DMS53 (cell line): ENCODE results near the gene TNFSF10.
"Not testable (repeated sequence)": the region's sequence is repeated elsewhere in the genome, so short reads cannot be mapped to it uniquely, and the experiment has no call there.

Experiments used
- DNase-seq: peaks from one replicate; lab custom pipeline; 2025; lab: John Stamatoyannopoulos, UW

TNFSF10 gene

GRCh38 chr3:172522871-172523818 lies at the start of gene TNFSF10:
Gene TNFSF10 (minus strand): TSS chr3:172523430. CDS start chr3:172523384, 46 bp downstream.
- peak; percentile 53 for DNase-seq

DNA sequence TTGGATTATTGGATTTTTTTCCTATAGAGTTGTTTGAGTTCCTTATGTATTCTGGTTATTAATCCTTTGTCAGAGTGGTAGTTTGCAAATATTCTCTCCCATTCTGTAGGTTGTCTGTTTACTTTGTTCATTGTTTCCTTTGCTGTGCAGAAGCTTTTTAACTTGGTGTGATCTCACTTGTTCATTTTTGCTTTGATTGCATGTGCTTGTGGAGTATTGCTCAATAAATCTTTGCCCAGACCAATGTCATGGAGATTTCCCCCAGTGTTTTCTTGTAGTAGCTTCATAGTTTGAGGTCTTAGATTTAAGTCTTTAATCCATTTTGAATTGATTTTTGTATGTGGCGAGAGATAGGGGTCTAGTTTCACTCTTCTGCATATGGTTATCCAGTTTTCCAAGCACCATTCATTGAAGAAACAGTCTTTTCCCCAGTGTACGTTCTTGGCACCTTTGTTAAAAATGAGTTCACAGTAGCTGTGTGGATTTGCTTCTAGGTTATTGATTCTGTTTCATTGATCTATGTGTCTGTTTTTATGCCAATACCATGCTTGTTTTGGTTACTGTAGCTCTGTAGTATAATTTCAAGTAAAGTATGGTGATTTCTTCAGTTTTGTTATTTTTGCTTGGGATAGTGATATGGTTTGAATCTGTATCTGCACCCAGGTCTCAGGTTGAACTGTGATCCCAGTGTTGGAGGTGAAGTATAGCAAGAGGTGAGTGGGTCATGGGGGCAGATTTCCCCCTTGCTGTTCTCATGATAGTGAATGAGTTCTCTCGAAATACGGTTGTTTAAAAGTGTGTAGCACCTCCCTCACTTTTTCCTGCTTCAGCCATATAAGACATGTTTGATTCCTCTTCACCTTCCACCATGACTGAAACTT lies 46.1 kb upstream of the TNFSF10 start:
- DNase-seq = no peak

- DNase-seq = no peak
Observed at GRCh38 chr3:172568701-172569100, 45.5 kb upstream of the TNFSF10 start.

GRCh38 chr3:172566785-172567184 lies 43.6 kb upstream of the TNFSF10 start:
- not testable (repeated sequence) for DNase-seq

GRCh38 chr3:172564499-172564898 lies 41.3 kb upstream of the TNFSF10 start:
- no peak for DNase-seq

GRCh38 chr3:172562871-172563865 lies 39.9 kb upstream of the TNFSF10 start:
- peak; percentile 2 for DNase-seq

- DNase-seq = peak; percentile 41
Observed at GRCh38 chr3:172561897-172562640, 38.8 kb upstream of the TNFSF10 start.

DNA sequence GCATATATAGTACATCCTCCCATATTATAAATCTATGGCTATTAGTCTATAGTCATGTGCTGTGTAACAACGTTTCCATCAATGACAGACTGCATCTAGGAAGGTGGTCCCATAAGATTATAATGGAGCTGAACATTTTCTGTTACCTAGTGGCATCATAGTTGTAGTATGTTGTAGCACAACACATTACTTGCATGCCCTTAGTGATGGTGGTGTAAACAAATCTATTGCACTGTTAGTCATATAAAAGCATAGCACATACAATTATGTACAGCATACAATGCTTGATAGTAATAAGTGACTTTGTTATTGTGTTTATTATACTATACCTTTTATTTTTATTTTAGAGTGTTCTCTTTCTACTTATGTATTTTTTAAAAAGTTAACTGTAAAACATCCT lies 37.4 kb upstream of the TNFSF10 start:
- DNase-seq = no peak

DNA sequence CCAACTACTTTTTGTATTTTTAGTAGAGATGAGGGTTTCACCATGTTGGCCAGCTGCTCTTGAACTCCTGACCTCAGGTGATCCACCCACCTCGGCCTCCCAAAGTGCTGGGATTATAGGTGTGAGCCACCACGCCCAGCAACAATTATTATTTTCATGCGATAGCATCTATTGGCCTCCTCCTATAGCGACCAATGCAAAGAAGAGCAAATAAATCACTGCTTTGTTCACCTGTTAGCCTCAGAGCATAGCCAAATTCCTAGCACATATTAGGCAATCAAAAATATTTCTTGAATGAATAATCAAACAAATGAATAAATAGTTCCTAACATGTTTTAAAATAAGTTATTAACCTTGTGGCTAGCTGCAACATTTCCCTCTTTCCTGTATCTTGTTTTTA lies 36.8 kb upstream of the TNFSF10 start:
- no peak for DNase-seq

- DNase-seq = no peak
Observed at GRCh38 chr3:172559020-172559419, 35.8 kb upstream of the TNFSF10 start.

DNA sequence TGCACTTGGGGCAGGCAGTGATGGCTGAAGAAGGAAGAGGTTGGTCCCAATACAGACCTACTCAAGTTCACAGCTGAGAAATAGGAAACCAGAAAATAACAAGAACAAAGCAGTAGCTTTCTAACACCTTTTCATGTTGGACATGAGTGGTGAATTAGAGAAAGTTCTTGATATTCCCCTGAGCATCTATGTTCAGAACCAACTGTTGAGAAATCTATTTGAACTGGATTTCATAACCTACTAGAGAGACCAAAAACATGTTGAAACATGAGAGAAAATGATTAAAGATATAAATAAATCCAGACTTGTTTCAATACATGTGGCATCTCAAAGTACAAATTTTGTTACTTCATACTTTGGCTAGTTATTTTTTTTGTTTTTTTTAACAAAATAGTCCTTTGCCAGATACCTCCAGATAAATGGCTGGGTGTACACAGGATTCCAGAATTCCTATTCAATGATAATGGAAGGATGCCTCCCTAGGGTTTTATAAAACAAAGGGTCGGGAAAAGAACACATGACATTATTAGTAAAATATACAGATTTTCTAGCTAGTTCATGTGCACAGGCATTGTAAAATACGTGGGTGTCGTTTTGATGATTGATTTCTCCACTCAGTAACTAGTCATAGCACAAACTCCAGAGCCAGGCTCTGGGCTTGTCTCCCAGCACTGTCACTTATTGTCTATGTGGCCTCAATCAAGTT lies 34.4 kb upstream of the TNFSF10 start:
- no peak for DNase-seq

DNA sequence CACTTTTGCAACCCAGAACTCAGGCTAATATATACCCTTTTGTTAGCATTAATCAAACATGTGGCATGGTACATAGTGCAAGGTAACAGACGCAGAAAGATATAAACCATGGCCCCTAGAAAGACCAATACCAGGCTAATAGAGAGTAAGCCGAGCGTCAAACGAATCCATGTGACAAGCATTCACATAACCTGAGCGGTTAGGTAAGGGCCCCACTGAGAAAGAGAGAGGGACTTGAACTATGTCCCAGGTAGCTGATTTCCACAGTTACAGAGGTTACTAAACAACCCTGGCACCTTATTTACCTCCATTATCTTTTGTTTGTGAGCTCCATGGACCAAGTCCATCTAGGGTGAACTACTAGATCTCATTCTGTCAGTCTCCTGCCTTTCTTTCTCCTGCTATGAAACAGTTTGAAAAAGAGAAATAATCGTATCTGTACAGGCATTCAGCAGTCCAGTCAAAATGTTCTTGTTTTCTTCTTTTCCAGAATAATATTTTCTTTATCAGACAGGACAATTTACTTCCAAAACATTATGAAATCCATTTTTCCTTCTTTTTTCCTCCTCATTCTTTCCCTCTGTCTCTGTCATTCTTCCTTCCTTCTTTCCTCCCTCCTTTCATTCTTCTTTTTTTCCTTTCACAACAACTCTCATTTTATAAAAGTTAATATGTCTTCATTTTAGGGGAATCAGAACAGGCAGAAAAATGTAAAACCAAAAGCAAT lies 30.5 kb upstream of the TNFSF10 start:
- DNase-seq = no peak

GRCh38 chr3:172552607-172553006 lies 29.4 kb upstream of the TNFSF10 start:
- DNase-seq = no peak

- DNase-seq = no peak
Observed at GRCh38 chr3:172551874-172552273, 28.6 kb upstream of the TNFSF10 start.

- DNase-seq = no peak
Observed at GRCh38 chr3:172550347-172550943, 27.2 kb upstream of the TNFSF10 start.

GRCh38 chr3:172549144-172549543 lies 25.9 kb upstream of the TNFSF10 start:
- no peak for DNase-seq

GRCh38 chr3:172546628-172547214 lies 23.5 kb upstream of the TNFSF10 start:
- no peak for DNase-seq

DNA sequence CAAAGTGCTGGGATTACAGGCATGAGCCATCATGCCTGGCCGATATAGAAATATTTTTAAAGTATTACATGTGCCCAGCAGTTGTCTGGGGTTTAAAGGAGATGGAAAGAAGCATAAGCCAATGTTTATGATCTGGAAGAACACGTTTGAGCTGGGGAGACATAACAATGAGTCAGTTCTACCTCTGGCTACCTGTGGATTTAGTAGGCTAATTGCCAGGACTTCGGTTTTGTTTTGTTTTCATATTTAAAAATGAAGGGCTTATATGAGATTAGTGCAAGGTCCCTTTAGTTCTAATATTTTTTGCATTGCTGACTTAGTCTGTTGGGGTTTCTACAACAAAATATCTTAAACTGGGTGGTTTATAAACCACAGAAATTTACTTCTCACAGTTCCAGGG lies 22.9 kb upstream of the TNFSF10 start:
- DNase-seq = no peak

- DNase-seq = no peak
Observed at GRCh38 chr3:172544404-172544803, 21.2 kb upstream of the TNFSF10 start.
